T-helper 22 cell (primary cell): Measurements from ENCODE around the gene TMEM52.
A peak's percentile ranks its signal among the peaks of the same experiment; 100 is the strongest.
"Not testable (repeated sequence)": the region's sequence is repeated elsewhere in the genome, so short reads cannot be mapped to it uniquely, and the experiment has no call there.

Experiments
- DNase-seq: peaks from one replicate; pipeline ENCODE4 v3.0.0-alpha.2; 2020; ENCODE audit warnings: low read depth

Gene TMEM52

DNA sequence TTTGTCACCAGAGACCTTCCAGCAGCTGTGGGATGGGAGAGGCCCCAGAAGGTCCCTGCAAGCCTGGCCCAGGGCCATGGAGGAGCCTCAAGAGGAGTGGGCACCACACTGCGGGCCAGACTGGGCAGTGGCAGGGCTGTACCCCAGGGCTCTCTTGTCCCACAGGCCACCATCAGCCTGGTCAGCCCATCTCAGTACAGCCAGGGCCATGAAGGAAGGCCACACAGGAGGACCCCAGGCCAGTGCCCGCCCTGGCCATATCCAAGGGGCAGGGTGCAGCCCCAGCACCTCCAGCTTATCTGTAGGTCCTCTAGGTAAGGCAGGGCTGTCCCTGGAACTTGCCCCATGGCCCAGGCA lies 25.1 kb downstream of the TMEM52 start:
- no peak for DNase-seq

DNA sequence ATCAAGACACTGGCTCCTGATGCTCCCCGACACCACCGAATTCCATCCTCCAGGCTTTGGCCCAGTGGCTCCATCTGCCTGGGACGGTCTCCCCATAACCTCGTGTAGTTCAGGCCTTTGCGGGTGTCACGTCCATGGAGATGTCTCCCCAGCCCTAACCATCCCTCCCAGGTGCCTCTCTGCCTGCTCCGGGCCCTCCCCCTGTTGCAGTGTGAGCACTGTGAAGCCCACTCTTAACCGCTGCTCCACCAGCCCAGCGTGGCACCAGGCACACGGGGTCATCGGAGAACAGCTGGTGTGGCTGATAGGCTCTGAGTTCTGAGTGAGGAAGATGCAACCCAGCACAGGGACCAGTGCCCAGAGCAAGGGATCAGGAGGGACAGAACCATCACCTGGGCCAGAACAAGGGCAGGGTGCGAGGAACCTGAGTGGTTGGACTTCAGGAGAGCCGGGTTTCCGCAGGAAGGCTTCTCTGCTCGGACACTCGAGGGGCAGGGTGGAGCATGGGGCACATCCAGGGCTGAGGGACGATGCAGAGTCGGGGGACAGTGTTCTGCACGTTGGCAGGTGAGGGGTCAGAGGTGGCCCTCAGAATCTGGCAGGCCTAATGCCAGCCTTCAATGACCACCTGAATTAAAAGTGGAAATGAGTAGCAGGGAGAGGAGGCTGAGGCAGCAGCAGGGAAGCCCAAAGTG lies 25.6 kb downstream of the TMEM52 start:
- no peak for DNase-seq

DNA sequence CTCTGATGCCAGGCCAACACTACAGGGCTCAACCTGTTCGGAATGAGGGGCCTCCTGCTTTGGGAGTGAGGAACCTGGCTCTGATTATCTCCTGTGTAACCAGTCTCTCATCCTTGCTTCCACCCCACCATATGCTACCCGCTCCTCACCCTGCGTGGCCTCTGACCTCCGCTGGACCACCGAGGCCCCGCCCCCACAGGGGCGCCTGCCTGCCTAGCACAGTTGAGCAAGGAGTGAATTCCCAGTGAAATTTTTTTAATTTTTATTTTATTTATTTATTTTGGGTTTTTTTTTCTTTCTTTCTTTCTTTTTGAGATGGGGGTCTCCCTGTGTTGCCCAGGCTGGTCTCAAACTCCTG lies 26.3 kb downstream of the TMEM52 start:
- no peak for DNase-seq

DNA sequence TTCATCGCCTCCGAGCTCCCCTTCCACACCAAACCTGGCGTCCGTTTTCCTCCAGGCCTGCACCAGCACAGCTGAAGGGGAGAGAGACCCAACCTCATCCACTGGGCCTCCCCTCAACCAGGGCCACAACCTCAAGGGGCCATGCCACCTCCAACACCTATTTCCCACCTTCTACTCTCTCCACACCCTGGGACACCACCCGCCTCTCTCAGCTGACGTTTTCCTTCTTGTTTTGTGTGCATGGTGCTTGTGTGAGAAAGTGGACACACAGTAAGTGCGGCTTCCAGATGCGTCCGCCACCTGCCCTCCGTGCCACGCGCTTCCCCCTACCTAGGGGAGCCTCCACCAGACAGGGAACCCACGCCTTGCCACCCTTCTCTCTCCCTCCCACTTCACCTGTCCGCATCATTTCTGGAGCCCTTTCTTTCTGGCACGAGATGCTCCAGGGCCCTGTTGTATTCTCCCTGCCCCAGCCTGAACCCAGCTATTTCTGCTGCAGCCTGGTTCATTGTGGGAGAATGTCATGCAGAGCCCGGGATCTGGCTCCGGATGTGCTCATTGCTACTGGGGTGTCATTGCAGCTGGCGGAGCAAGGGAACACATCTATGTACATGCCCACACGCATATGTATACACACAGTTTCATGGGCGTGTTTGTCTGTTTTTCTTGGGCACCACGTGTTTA lies 26.9 kb downstream of the TMEM52 start:
- no peak for DNase-seq

DNA sequence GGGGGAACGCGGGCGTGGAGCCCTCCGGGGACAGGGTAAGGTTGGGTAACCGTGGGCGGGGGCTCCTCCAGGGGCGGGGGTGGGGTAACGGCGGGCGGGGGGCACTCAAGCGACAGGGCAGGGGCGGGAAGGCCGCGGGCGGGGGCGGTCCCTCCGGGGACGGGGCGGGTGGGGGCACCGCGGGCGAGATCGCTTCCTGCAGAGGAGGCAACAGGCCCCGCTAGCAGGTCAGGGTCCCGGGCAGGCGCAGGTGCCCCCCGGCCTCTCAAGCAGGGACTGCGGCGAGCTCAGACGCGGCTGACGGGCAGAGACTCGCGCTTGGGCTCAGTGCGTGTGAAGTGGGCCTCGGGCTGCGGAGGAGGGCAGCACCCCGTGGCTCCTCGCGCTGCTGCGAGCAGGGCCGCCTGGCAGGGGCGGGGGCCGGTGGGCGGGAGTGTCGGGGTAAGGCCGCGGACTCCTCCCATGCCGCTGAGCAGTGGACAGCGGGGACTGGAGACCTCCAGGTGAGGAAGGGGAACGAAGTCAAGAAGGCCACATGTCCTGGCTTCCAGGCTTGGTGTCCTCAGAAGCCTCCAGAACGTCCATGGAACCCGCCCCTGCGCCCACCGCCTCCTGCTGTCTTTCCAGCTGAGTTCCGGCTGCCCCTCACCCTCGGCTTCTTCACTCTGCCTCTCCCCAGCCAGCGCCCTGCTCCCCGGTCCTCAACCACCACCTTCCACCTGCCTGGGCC lies 27.6 kb downstream of the TMEM52 start:
- peak; percentile 80 for DNase-seq

DNA sequence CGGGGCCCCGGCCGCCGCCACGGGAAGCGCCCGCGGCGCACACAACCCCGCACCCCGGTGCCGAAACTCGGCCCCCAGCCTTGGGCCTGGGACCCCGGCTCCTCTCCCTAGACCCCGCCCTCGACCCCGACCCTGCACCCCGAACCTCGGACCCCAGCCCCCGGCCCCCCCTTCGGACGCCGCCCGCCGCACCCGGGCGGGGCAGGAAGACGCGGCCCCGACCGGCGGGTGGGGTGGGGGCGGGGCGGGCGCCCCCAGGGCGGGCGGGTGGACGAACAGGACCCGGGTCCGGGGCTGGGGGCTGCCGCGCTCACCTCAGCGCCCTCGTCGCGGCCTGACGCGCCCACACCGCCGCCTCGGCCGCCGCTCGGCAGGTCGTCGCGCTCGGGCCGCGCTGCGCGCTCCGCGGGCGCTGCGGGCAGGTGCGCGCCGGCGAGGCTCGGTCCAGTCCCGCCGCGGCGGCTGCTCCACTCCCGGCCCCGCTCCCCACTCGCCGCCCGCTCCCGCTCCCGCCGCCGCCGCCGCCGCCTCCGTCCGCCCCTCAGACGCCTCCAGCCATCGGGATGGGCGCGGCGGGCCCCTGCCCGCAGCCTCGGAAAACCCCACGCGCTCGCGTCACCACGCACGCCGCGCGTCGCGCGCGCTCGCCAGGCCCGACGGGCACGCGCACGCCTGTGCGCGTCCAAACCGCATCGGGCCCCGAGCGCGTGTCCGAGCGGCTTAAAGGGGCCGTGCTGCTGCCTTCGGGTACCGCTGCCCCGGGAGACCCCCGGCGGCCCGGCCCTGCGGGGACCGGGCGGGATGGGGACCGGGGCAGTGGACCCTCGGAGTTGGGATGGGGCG lies 28.4 kb downstream of the TMEM52 start, which contains the start of gene GNB1:
Gene GNB1 (minus strand): TSS at position 582 of the 843 bp plus-strand sequence. CDS start 65,634 bp downstream, outside the sequence.
- DNase-seq = peak; percentile 80

DNA sequence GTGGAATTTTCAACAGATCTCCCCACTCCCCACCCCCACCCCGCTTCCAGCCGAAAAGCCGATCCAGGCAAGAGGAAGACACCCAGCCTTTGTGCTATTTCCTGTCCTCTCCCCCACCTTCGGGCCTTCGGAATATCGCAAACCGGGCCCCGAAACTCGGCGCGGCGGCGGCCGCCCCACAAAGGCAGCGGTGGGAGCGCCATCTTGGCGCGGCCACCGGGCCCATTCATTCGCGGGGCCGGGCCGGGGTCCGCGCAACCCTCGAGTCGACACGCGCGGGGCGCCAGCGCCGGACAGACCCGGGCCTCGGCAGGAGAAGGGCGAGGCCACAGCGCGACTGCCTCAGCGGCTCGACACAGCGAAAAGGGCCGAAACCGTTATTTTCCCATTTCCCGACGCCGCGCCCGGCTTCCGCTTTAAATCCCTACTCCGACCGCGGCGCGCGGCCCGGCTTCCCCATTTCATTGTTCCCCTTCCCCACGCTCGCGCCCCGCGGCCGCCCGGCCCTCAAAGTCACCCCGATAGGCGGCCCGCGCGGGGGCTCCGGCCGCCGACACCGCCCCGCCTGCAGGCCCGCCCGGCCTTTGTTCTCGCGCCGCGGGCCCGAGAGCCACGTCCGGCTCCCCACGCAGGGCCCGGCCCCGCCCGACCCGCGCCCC lies 29.1 kb downstream of the TMEM52 start:
- peak; percentile 8 for DNase-seq

DNA sequence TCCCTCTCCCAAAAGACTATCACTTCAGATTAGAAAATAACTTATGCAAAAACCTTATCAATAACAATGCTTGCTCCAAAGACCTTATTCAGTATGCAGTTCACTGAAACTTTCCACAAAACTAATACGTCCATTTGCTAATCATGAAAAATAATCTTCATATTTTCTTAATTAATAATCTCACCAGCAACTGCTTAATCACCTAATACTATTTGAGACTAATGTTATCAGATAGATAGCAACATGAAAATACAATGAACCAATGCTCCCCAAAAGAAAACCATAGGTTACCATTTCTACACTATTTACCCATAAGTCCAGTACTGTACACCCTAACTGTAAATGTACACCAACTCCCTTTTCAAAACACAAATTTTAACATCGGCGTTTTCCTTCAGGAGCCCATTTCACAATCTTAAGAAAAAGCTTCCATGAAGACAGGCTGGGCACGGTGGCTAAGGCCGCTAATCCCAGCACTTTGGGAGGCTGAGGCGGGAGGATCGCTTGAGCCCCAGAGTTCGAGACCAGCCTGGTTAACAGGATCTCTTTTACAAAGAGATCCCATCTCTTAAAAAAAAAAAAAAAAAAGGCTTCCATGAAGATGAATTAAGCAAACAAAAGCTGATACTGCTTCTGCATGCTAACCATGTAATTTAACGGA lies 29.9 kb downstream of the TMEM52 start:
- DNase-seq = no peak

DNA sequence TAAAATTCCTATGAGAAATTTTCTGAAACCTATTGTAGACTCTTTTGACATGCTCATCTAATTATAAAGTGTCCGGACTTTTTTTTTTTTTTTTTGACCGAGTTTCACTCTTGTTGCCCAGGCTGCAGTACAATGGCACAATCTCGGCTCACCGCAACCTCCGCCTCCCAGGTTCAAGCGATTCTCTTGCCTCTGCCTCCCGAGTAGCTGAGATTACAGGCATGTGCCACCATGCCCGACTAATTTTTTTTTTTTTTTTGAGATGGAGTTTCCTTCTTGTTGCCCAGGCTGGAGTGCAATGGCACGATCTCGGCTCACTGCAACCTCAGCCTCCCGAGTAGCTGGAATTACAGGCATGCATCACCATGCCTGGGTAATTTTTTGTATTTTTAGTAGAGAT lies 35.2 kb downstream of the TMEM52 start:
- not testable (repeated sequence) for DNase-seq

DNA sequence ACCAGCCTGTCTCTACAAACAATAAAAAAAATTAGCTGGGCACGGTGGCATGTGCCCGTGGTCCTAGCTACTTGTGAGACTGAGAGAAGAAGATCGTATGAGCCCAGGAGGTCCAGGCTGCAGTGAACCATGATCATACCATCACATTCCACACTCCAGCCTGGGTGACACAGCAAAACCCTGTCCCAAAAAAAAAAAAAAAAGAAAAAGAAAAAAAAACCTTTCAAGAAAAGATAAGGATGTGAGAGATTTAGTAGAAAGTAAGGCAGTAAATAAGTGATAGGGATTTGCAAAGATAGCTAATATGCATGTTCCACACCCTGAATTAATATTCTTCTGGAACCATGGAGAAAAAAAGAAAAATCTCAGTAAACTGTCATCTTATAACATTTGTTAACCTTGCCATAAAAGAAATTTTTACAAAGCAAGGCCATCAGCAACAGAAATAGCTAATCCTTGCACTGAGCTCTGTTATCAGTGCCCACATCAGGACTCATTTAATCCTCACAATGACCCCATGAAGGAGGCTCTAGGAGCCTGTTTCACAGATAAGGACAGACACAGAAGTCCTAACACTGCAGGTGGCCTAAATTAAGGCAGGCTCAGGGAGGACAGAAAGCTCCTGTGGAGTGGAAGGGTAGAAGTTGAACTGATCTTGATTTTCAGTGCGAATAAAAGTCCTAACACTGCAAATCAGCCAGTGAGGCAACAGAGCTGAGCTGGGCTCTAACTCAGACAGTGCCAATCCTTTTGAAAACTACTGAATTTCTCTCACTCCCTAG lies 35.8 kb downstream of the TMEM52 start:
- no peak for DNase-seq

DNA sequence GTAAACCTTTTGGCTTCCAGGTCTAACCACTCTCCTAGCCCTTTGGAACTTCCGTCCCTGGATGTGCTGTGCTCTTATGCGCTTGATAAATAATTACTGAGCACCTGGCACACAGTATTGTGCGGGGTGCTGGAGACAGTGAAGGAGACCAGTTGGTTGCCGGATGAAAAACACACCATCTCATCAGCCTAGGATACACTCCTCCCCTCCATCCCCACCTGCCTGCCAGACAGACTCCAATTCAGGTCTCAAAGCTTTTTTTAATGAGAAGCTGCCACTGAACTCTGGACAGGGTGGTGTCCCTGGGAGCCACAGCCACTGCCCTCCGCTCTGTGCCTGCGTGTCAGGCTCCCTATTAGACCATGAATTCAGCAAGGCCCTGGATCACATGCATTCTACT lies 37.4 kb downstream of the TMEM52 start:
- no peak for DNase-seq

DNA sequence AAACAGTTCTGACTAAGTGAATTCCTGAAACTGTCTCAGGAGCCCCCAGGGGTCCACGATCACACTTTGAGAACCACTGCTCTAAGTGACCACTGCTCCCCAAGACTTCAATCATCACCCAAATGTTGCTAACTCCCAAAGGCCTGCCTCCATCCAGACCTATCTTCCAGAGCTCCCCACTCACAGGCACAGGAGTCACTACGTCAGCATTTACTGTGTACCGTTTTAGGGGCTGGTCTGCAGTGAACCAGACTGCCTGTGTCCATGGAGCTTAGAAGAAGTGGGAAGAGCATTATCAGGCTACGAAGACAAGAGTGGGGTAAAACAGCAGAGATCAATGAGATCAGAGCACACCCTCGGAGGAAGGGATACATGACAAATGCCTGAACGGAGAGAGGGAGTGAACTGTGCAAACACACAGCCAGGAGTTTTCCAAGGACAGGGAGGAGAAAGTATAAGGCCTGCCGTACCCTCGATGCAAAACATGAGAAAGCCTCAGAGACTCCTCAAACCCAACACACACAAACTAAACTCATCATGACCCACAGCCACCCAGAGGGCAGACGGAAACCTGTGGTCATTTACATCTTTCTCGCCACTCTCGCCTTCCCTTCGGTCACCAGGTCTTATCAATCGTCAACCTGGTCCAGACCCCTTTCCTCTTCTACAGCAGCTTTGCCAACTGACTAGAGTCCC lies 38.3 kb downstream of the TMEM52 start:
- no peak for DNase-seq

DNA sequence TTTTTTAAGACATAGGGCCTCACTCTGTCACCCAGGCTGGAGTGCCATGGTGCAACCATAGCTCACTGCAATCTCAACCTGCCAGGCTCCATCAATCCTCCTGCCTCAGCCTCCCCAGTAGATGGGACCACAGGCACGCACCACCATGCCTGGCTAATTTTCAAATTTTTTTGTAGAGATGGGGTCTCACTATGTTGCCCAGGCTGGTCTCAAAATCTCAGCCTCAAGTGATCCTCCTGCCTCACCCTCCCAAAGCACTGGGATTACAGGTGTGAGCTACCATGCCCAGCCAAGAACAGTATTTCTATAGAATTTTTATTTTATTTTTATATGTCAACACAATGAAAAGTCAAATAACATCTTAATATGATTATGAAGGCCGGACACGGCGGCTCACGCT lies 39.1 kb downstream of the TMEM52 start:
- DNase-seq = no peak

DNA sequence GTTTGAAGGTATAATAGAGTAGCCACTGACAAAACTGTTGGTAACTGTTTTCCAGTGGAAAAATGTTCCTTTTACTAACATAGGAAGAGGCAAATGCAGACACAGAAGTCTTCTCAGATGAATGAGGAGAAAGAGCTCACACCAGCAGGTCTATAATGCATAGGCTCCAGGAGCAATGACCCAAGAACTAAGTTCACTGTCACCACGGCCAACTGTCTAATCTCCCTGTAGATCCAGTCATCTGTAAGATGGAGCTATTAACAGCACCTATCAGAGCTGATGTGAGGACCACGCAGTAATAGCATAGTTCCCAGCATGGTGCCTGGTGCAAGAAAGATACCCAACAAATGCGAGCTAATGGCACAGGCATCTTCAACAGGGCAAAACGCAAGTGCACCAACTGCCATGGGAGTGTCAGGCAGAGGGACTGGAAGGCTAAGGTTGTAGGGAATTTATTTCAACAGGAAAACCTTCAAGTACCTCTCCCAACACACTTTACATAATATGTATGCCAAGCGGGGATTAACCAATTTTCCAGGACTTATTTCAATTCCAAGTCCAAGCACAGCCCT lies 41.1 kb downstream of the TMEM52 start:
- no peak for DNase-seq

DNA sequence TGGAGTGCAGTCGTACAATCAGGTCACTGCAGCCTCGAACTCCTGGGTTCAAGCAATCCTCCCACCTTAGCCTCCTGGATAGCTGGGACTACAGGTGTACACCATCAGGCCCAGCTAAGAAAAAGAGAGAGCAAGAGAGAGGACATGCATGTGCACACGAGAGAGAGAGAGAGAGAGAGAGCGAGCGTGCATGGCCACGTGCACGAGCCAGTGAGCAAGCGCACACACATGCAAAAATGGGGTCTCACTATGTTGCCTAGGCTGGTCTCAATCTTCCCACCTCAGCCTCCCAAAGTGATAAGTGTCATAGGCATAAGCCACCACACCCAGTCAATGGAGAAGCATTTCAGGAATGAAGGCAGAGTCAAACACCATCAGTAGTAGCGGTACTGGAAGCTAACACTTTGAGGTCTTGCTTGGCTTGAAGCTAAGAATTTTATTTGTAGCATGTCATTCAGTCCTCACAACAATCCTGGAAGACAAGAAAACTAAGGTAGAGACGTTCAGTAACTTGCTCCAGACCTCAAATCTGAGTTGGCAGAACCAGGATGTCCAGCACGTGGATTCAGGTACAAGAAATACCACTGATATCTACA lies 42.6 kb downstream of the TMEM52 start:
- DNase-seq = no peak

DNA sequence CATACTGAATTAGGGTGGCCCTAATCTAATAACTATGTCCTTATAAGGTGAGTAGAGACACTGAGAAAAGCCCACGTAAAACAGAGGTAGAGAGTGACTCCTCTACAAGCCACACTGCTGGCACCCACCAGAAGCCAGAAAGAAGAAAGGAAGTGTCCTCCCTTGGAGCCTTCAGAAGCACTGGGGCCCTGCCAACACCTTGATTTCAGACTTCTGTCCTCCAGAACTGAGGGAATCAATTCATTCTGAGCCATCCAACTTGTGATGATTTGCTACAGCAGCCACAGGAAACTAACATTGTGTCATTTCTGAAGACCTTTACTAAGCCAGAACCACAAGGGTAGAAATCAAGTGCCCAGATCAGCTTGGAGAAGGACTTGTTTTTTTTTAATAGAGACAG lies 43.1 kb downstream of the TMEM52 start:
- DNase-seq = no peak

DNA sequence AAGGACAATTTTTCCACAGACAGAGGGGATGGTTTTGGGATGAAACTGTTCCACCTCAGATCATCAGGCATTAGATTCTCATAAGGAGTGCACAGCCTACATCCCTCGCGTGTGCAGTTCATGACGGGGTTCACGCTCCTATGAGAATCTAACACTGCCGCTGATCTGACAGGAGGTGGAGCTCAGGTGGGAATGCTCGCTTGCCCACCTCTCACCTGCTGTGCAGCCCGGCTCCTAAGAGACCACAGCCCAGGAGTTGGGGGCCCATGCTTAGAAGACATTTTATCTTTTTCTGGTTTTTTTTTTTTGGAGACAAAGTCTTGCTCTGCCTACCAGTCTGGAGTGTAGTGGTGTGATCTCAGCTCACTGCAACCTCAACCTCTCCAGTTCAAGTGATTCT lies 44.2 kb downstream of the TMEM52 start:
- no peak for DNase-seq

DNA sequence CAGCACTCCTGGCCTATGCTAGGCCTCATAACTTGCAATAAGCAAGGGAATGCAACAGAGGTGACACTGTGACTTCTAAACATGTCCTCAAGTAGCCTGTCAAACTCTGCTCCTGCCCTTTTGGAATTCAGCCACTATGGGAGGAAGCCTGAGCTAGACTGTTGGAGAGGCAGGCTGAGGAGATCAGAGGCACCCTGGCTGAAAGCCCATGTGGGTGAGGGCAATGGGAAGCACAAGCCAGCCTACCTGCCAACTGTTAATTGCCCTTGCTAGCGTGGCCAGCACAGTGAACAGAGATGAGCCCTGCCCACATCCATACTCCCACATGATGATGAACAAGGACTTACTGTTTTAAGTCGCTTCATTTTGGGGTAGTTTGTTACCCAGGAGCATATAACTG lies 45.9 kb downstream of the TMEM52 start:
- no peak for DNase-seq
